ENCODE data around the gene TCAP.
A peak's percentile ranks its signal among the peaks of the same experiment; 100 is the strongest.
"Not testable (repeated sequence)": the region's sequence is repeated elsewhere in the genome, so short reads cannot be mapped to it uniquely, and the experiment has no call there.

The TCAP gene

GRCh38 chr17:39684369-39685192 lies 19.4 kb downstream of the TCAP start:
- DNase-seq = no peak

GRCh38 chr17:39687101-39687545 lies 22.0 kb downstream of the TCAP start:
- no peak for DNase-seq

- DNase-seq = peak; percentile 87
These were observed 22.7 kb downstream of the TCAP start, which contains the start of gene PGAP3 for GRCh38 chr17:39687546-39688474. Gene PGAP3 (minus strand): TSS chr17:39688057. CDS start chr17:39688014, 43 bp downstream.

- no peak for DNase-seq
These were observed 23.3 kb downstream of the TCAP start for GRCh38 chr17:39688475-39688835.

GRCh38 chr17:39688945-39689344 lies 23.8 kb downstream of the TCAP start:
- DNase-seq = no peak

GRCh38 chr17:39694593-39694992 lies 29.4 kb downstream of the TCAP start:
- no peak for DNase-seq

GRCh38 chr17:39695089-39695474 lies 29.9 kb downstream of the TCAP start:
- DNase-seq = no peak

GRCh38 chr17:39696731-39697130 lies 31.6 kb downstream of the TCAP start:
- DNase-seq = no peak

- no peak for DNase-seq
These were observed 32.8 kb downstream of the TCAP start for GRCh38 chr17:39697961-39698360.

GRCh38 chr17:39699157-39699817 lies 34.1 kb downstream of the TCAP start:
- DNase-seq = not testable (repeated sequence)

GRCh38 chr17:39699818-39700147 lies 34.6 kb downstream of the TCAP start, which contains the start of gene ERBB2:
Gene ERBB2 (plus strand): TSS chr17:39700064. CDS start chr17:39700239, 175 bp downstream.
- no peak for DNase-seq

GRCh38 chr17:39700148-39700987 lies 35.2 kb downstream of the TCAP start:
- DNase-seq = no peak

GRCh38 chr17:39701012-39701783 lies 36.0 kb downstream of the TCAP start:
- no peak for DNase-seq

- no peak for DNase-seq
These were observed 36.8 kb downstream of the TCAP start for GRCh38 chr17:39701784-39702422.

GRCh38 chr17:39702901-39703893 lies 38.0 kb downstream of the TCAP start:
- no peak for DNase-seq

GRCh38 chr17:39703913-39704312 lies 38.8 kb downstream of the TCAP start:
- no peak for DNase-seq

- no peak for DNase-seq
These were observed 39.8 kb downstream of the TCAP start for GRCh38 chr17:39704821-39705551.

GRCh38 chr17:39705786-39706348 lies 40.7 kb downstream of the TCAP start:
- no peak for DNase-seq

- DNase-seq = no peak
These were observed 41.2 kb downstream of the TCAP start for GRCh38 chr17:39706383-39706782.
